ENCODE data around the gene STK38.

STK38 gene

GRCh38 chr6:36510365-36510764 lies 36.9 kb downstream of the STK38 start:
- no peak for TF ChIP-seq POLR2AphosphoS5 (IDR thresholded peaks at IDR 0.05; ENCODE audit: low read depth, low read length)
- TF ChIP-seq FOXP2 (optimal IDR thresholded peaks at IDR 0.05; ENCODE audit: borderline replicate concordance, extremely low read depth, extremely low read length, insufficient read depth): no peak
- TF ChIP-seq SIN3A (IDR thresholded peaks at IDR 0.05; ENCODE audit: borderline replicate concordance, insufficient read depth, low read length): no peak
- TF ChIP-seq REST (IDR thresholded peaks at IDR 0.05; ENCODE audit: insufficient read depth in 1 of 2, low read depth in 2 of 2, low read length in 2 of 2): no peak
- no peak for TF ChIP-seq TAF1 (IDR thresholded peaks at IDR 0.05; ENCODE audit: borderline replicate concordance, insufficient read depth, low read length)

GRCh38 chr6:36508532-36508931 lies 38.7 kb downstream of the STK38 start:
- no peak for TF ChIP-seq SIN3A (IDR thresholded peaks at IDR 0.05; ENCODE audit: borderline replicate concordance, insufficient read depth, low read length)

- TF ChIP-seq POLR2AphosphoS5 (IDR thresholded peaks at IDR 0.05; ENCODE audit: low read depth, low read length) (no peak), FOXP2 (optimal IDR thresholded peaks at IDR 0.05; ENCODE audit: borderline replicate concordance, extremely low read depth, extremely low read length, insufficient read depth) (no peak), SIN3A (IDR thresholded peaks at IDR 0.05; ENCODE audit: borderline replicate concordance, insufficient read depth, low read length) (no peak), TAF1 (IDR thresholded peaks at IDR 0.05; ENCODE audit: borderline replicate concordance, insufficient read depth, low read length) (no peak), REST (IDR thresholded peaks at IDR 0.05; ENCODE audit: insufficient read depth in 1 of 2, low read depth in 2 of 2, low read length in 2 of 2) (no peak)
Observed at GRCh38 chr6:36506611-36507010, 40.7 kb downstream of the STK38 start.

GRCh38 chr6:36505744-36506534 lies 41.3 kb downstream of the STK38 start:
- TF ChIP-seq TAF1 (IDR thresholded peaks at IDR 0.05; ENCODE audit: borderline replicate concordance, insufficient read depth, low read length) (no peak), SIN3A (IDR thresholded peaks at IDR 0.05; ENCODE audit: borderline replicate concordance, insufficient read depth, low read length) (no peak), REST (IDR thresholded peaks at IDR 0.05; ENCODE audit: insufficient read depth in 1 of 2, low read depth in 2 of 2, low read length in 2 of 2) (no peak), FOXP2 (optimal IDR thresholded peaks at IDR 0.05; ENCODE audit: borderline replicate concordance, extremely low read depth, extremely low read length, insufficient read depth) (no peak), POLR2AphosphoS5 (IDR thresholded peaks at IDR 0.05; ENCODE audit: low read depth, low read length) (no peak)

- TF ChIP-seq SIN3A (IDR thresholded peaks at IDR 0.05; ENCODE audit: borderline replicate concordance, insufficient read depth, low read length) (no peak), REST (IDR thresholded peaks at IDR 0.05; ENCODE audit: insufficient read depth in 1 of 2, low read depth in 2 of 2, low read length in 2 of 2) (no peak), TAF1 (IDR thresholded peaks at IDR 0.05; ENCODE audit: borderline replicate concordance, insufficient read depth, low read length) (no peak), FOXP2 (optimal IDR thresholded peaks at IDR 0.05; ENCODE audit: borderline replicate concordance, extremely low read depth, extremely low read length, insufficient read depth) (no peak), POLR2AphosphoS5 (IDR thresholded peaks at IDR 0.05; ENCODE audit: low read depth, low read length) (no peak)
Observed at GRCh38 chr6:36504982-36505381, 42.3 kb downstream of the STK38 start.
